Measurements from ENCODE around the gene DEFB131B.
"Not testable (repeated sequence)": the region's sequence is repeated elsewhere in the genome, so short reads cannot be mapped to it uniquely, and the experiment has no call there.

Gene DEFB131B

DNA sequence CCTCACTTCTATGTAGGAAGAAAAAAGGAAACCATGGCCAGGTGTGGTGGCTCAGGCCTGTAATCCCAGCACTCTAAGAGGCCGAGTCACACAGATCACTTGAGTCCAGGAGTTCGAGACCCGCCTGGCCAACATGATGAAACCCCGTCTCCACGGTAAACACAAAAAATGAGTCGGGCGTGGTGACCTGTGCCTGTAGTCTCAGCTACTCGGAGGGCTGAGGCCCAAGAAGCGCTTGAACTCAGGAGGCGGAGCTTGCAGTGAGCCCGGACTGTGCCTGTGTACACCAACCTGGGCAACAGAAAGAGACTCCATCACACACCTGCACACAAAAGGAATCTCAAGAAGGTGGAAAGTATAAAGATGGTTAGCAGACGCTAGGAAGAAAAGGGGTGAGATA is 17.7 kb downstream of the DEFB131B start:
- DNase-seq, result no peak
- no peak for TF ChIP-seq GATA1 (IDR thresholded peaks at IDR 0.05; ENCODE audit: low read depth, low read length)
- no peak for TF ChIP-seq POLR2A (IDR thresholded peaks at IDR 0.05; ENCODE audit: low read length)

DNA sequence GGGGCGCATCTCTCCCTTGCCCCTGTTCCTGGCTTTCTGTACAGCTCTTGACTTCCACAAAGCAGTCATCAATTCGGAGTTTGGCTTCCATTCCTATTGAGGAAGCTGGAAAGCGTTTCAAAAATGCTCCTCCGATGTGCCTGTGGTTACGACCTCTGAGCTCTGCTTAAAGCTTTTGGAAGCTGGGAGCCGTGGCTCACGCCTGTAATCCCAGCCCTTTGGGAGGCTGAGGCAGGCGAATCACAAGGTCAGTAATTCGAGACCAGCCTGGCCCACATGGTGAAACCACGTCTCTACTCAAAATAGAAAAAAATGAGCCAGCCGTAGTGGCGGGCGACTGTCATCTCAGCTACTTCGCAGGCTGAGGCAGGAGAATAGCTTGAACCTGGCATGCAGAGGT is 22.9 kb downstream of the DEFB131B start:
- DNase-seq, result not testable (repeated sequence)

GRCh38 chr11:71908218-71908617 is 30.0 kb downstream of the DEFB131B start:
- TF ChIP-seq GATA1 (IDR thresholded peaks at IDR 0.05; ENCODE audit: low read depth, low read length) (no peak), POLR2A (IDR thresholded peaks at IDR 0.05; ENCODE audit: low read length) (no peak)
- no peak for DNase-seq

DNA sequence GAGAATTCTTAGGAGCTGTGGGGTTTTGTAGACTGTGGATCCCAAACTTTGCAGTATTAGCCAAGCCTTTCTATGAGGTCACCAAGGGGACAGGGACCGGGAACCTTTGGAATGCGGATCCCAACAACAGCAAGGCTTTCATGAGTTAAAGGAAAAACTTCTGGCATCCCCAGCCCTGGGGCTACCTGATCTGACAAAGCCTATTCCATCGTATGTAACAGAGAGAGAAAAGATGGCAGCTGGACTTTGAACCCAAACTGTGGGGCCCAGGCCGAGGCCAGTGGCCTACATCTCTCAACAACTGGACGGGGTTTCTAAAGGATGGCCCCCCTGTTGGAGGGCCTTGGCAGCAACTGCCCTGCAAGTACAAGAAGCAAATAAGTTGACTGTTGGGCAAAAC is 32.5 kb downstream of the DEFB131B start:
- not testable (repeated sequence) for DNase-seq

DNA sequence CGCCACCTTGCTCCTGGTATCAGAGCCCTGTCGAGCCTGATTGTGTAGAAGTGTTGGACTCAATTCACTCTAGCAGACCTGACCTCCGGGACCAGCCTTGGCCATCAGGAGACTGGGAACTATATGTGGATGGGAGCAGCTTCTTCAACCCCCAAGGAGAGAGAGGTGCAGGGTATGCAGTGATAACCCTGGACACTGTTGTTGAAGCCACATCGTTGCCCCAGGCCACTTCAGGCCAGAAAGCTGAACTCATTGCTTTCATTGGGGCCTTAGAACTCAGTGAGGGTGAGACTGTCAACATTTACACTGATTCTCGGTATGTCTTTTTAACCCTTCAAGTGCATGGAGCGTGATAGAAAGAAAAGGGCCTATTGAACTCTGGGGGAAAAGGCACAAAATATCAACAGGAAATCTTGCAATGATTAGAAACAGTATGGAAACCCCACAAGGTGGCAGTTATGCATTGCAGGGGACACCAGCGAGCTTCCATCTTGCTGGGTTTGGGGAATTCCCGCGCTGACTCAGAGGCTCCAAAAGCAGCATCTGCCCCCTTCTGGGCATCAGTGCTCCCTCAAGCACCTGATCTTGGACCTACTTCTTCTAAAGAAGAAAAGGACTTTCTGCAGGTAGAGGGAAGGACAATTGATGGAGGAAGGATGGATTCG is 33.2 kb downstream of the DEFB131B start:
- peak in 1 of 2 experiments; percentile 4 for DNase-seq

- DNase-seq, result not testable (repeated sequence)
Observed at GRCh38 chr11:71911986-71912340, 33.7 kb downstream of the DEFB131B start.

- TF ChIP-seq POLR2A (IDR thresholded peaks at IDR 0.05; ENCODE audit: low read length) (no peak), GATA1 (IDR thresholded peaks at IDR 0.05; ENCODE audit: low read depth, low read length) (no peak)
- DNase-seq, result no peak
Observed at GRCh38 chr11:71913756-71914526, 35.7 kb downstream of the DEFB131B start.

DNA sequence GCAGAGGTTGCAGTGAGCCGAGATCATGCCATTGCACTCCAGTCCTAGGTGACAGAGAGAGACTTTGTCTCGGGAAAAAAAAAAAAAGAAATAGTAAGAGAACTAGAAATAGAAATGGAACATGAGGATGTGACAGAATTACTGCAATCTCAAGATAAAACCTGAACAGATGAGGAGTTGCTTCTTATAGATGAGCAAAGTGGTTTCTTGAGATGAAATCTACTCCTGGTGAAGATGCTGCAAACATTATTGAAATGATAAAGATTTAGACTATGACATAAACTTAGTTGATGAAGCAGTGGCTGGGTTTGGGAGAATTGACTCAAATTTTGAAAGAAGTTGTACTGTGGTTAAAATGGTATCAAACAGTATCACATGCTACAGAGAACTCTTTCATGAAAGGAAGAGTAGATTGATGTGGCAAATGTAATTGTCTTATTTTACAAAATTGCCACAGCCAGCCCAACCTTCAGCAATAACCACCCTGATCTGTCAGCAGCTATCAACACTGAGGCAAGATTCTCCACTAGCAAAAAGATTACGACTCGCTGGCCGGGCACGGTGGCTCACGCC is 36.5 kb downstream of the DEFB131B start:
- TF ChIP-seq POLR2A (IDR thresholded peaks at IDR 0.05; ENCODE audit: low read length) (no peak), GATA1 (IDR thresholded peaks at IDR 0.05; ENCODE audit: low read depth, low read length) (no peak)
- DNase-seq, result no peak

DNA sequence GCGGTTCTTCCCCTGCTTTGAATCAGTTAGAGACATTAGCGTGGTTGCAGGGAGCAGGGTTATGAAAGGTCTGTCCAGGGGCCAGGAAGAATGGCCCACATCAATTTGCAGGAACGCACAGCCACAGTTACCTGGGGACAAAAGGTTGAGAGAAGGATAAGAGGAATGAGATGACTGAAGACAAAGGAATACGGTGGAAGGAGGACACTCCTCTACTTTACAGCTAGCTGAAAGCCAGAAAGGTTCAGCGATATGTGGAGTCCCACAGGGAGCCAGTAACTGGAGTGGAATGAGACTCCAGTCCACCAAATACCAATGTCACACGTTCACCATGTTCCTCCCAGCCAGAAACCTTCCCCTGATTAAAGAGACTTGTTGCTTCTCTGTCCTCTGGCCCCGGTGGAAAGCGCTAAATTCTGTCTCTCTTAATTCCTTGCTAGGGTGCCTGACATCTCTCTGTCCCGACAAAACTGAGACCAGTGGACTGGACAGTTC is 39.4 kb downstream of the DEFB131B start:
- DNase-seq, result no peak
- no peak for TF ChIP-seq POLR2A (IDR thresholded peaks at IDR 0.05; ENCODE audit: low read length)
- TF ChIP-seq GATA1 (IDR thresholded peaks at IDR 0.05; ENCODE audit: low read depth, low read length), result no peak

- peak; percentile 47 for TF ChIP-seq POLR2A (IDR thresholded peaks at IDR 0.05; ENCODE audit: low read length)
- no peak for TF ChIP-seq GATA1 (IDR thresholded peaks at IDR 0.05; ENCODE audit: low read depth, low read length)
- DNase-seq, result peak; percentile 95 to 96
Observed at GRCh38 chr11:71927820-71928736, 49.8 kb downstream of the DEFB131B start, which contains the start of gene XNDC1N. Gene XNDC1N, minus strand, starts transcription at chr11:71928594. Its CDS starts 5,241 bp downstream, at chr11:71923353.

DNA sequence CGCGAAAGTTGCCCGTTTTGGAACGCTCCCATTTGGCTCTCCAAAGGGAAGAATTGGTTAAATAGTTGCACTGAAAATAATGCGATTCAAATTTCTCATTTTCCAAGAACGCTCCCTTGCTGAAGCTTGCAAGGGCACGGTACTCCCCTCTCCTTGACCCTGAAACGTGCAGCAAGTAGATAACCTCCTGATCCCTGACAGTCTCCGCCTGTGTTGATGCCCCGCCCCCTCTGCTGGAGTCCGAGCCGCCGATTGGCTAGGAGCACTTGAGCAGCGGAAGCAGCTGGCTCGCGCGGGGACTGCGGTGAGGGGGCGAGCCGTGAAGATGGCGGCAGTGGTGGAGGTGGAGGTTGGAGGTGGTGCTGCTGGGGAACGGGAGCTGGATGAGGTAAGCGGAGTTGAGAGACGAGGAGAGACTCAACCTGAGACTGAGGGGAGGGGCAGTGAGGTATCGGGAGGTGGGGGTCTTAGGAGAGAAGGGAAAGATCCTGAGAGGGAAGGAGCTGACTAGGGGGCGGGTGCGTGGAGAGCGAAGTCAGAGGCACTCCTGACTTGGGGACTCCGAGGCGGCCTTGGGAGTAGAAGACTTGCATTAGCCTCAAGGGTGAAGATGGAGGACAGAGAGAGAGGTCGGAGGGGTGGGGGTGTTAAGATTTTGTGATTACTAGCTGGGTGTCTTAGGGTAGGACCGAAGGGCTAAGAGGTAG is 50.6 kb downstream of the DEFB131B start, which contains the start of gene RNF121:
Gene RNF121, plus strand, starts transcription at position 310 of the 707 bp plus-strand sequence. Its CDS starts 16 bp downstream, at position 326.
- TF ChIP-seq GATA1 (IDR thresholded peaks at IDR 0.05; ENCODE audit: low read depth, low read length), result no peak
- TF ChIP-seq POLR2A (IDR thresholded peaks at IDR 0.05; ENCODE audit: low read length), result peak; percentile 70
- peak; percentile 98 to 99 for DNase-seq

DNA sequence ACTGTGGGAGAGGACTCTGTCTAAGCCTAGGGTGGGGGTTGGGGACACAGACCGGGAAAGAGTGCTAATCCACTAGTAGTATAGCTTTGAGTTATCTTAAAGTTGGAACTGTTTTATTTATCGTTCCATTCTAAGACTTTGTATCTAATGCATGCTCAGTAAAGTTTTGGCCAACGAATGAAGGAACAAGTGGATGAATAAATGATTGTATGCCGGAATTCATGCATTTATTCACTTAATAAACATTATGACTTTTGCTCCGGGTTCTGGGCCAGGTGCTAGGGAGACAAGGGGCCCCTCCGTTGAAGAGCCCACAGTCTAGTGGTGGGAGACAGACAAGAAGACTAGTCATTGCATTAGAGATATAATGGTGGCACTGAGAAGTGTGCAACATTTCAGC is 51.2 kb downstream of the DEFB131B start:
- TF ChIP-seq GATA1 (IDR thresholded peaks at IDR 0.05; ENCODE audit: low read depth, low read length) (no peak), POLR2A (IDR thresholded peaks at IDR 0.05; ENCODE audit: low read length) (no peak)
- DNase-seq, result no peak

- TF ChIP-seq POLR2A (IDR thresholded peaks at IDR 0.05; ENCODE audit: low read length), result no peak
- TF ChIP-seq GATA1 (IDR thresholded peaks at IDR 0.05; ENCODE audit: low read depth, low read length), result no peak
Observed at GRCh38 chr11:71930556-71931244, 52.4 kb downstream of the DEFB131B start.

More at GRCh38 chr11:71930556-71931244, 52.4 kb downstream of the DEFB131B start:
- DNase-seq, result no peak

Data from erythroblast (primary cell).